Keratinocyte (primary cell): ENCODE data around the gene SLC17A5. TPM values are rescaled to one million over a fixed set of nuclear protein-coding genes. Genes with fewer than 3 reads are reported as not detected.

Experiments
- DNase-seq: peaks from one replicate; pipeline ENCODE4 v3.0.0-alpha.2; 2011; ENCODE audit warnings: low read depth, missing footprints, low spot score
- FAIRE-seq: peaks from 2 replicates; lab custom pipeline; 2011; peaks lifted over from hg19 to GRCh38; lab: Jason Lieb, UNC
- H2AFZ ChIP-seq: 2 replicates; pipeline ENCODE4 v1.6.0; 2012; ENCODE audit warnings: low read length, control low read depth, inconsistent platforms; ENCODE audit not compliant: control insufficient read depth
- H3K27ac ChIP-seq: 2 replicates; pipeline ENCODE4 v1.5.1; 2011; ENCODE audit warnings: low read length; ENCODE audit not compliant: control insufficient read depth, insufficient read depth
- H3K27me3 ChIP-seq: 3 replicates; pipeline ENCODE4 v1.6.0; 2011; ENCODE audit warnings: low read length; ENCODE audit not compliant: control insufficient read depth, insufficient read depth; ENCODE audit errors: extremely low read depth
- H3K36me3 ChIP-seq, 2 experiments: 2 replicates in 1 of 2; 3 replicates in 1 of 2; pipeline ENCODE4 v1.5.1; 2011; ENCODE audit warnings: low read length in 2 of 2, mild to moderate bottlenecking in 1 of 2; ENCODE audit not compliant: control insufficient read depth in 2 of 2, insufficient read depth in 2 of 2; ENCODE audit errors: extremely low read depth in 1 of 2
- H3K4me1 ChIP-seq: 3 replicates; pipeline ENCODE4 v1.5.1; 2011; ENCODE audit warnings: low read length; ENCODE audit not compliant: control insufficient read depth, insufficient read depth; ENCODE audit errors: extremely low read depth
- H3K4me2 ChIP-seq: 3 replicates; pipeline ENCODE4 v1.6.0; 2011; ENCODE audit warnings: low read depth, low read length; ENCODE audit not compliant: control insufficient read depth, insufficient read depth; ENCODE audit errors: extremely low read depth
- H3K4me3 ChIP-seq, 3 experiments: fragments of 200-600 bp in 1 of 3; sonication (generic) in 1 of 3; 2 replicates in 2 of 3; 3 replicates in 1 of 3; pipeline ENCODE4 v1.5.1; 2011 to 2016; ENCODE audit warnings: low read length in 3 of 3, mild to moderate bottlenecking in 3 of 3, control low read depth in 2 of 3, inconsistent platforms in 1 of 3, low read depth in 1 of 3, mixed read lengths in 1 of 3, mixed run types in 1 of 3, moderate library complexity in 1 of 3; ENCODE audit not compliant: control insufficient read depth in 2 of 3, insufficient read depth in 2 of 3; ENCODE audit errors: extremely low read depth in 1 of 3
- H3K79me2 ChIP-seq: 2 replicates; pipeline ENCODE4 v1.6.0; 2012; ENCODE audit warnings: low read length; ENCODE audit not compliant: control insufficient read depth, insufficient read depth
- H3K9ac ChIP-seq: 3 replicates; pipeline ENCODE4 v1.6.0; 2011; ENCODE audit warnings: low read length; ENCODE audit not compliant: control insufficient read depth, insufficient read depth; ENCODE audit errors: extremely low read depth
- H3K9me1 ChIP-seq: 3 replicates; pipeline ENCODE4 v1.6.0; 2011; ENCODE audit warnings: low read length; ENCODE audit not compliant: control insufficient read depth, insufficient read depth; ENCODE audit errors: extremely low read depth
- H3K9me3 ChIP-seq: 2 replicates; pipeline ENCODE4 v1.5.1; 2012; ENCODE audit warnings: low read depth, low read length; ENCODE audit not compliant: control insufficient read depth
- H4K20me1 ChIP-seq: 3 replicates; pipeline ENCODE4 v1.6.0; 2011; ENCODE audit warnings: low read length; ENCODE audit not compliant: control insufficient read depth, insufficient read depth; ENCODE audit errors: extremely low read depth
- EZH2 ChIP-seq: IDR thresholded peaks from one replicate; pipeline ENCODE4 v1.6.1; 2012; ENCODE audit warnings: inconsistent platforms, mild to moderate bottlenecking, low read length, moderate library complexity
- dilution Hi-C: fragments of 300-500 bp; cut with MboI; formaldehyde crosslinking; loops from one replicate; pipeline ENCODE4 v1.7.0; 2020; ENCODE audit warnings: low sequenced_read_pairs; ENCODE audit not compliant: extremely low pct_ligation_motif_present
- polyA plus RNA-seq, 5 experiments: library from polyadenylated mRNA; depleted of rRNA in 3 of 5; stranded (reverse) in 3 of 5; stranded (forward) in 1 of 5; unstranded in 1 of 5; fragments of >200 nt; gene quantifications; 1 replicate in 1 of 5; 2 replicates in 3 of 5; 3 replicates in 1 of 5; pipeline versions ENCODE4 v1.2.1 to v1.2.3, GENCODE V29; 2011 to 2012; ENCODE audit warnings: missing spikeins in 2 of 5, low read depth in 1 of 5, low replicate concordance in 1 of 5
- TF ChIP-seq, protein P1 (sequence below), 3 experiments: IDR thresholded peaks in 1 of 3; conservative IDR thresholded peaks in 1 of 3; optimal IDR thresholded peaks in 1 of 3; 2 replicates in 2 of 3; 3 replicates in 1 of 3; pipeline versions ENCODE3 to v1.5.1; 2011; ENCODE audit warnings: low read length in 3 of 3, mild to moderate bottlenecking in 3 of 3, moderate library complexity in 2 of 3, control low read depth in 1 of 3, inconsistent platforms in 1 of 3; ENCODE audit not compliant: insufficient read depth in 2 of 3; ENCODE audit errors: extremely low read depth in 1 of 3

SLC17A5 gene
- polyA plus RNA-seq, 1 donor (not counting 4 experiments of a cell fraction or from before 2014, with no cell fraction given): 8.7 TPM

DNA sequence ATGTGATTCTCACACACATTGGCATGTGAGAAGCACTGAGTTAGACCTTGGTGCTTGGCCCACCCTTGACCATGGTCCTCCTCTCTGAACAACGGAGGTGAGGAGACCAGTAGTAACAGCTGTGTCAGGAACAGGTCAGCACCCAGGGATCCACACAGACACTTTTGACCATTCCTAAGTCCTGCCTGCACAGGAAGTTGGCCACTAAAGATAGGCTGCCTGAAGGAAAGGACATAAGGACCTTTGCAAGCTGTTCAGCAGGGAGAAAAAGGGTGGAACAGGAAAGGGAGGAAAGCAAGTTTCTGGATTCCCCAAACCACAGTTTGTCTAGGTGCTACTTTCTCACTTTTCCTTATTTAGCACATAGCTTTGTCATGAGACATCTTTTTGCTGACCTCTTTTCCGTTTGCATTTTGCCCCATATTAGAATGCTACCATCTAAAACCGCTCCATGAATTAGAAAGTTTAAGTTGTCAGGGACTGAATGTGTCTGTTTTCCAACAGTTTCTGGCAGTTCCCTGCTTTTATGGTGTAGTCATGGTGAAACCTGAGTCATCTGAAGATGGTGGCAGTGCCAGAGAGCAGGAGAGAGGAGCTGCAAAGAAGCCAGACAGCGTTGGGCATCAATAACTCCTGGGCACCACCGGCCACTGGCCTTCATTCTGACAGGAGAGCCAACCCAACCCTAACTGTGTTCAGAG, 41.1 kb upstream of the SLC17A5 start:
- H4K20me1 ChIP-seq: no peaks in the 10 kb centered on the region
- no peaks in the 10 kb centered on the region for H3K36me3 ChIP-seq
- peak overlapping the region; percentile 73 to 89 (median 84) for H3K4me3 ChIP-seq
- peak overlapping the region; percentile 81 for H2AFZ ChIP-seq
- TF ChIP-seq EZH2: no peak
- TF ChIP-seq, protein P1, sequence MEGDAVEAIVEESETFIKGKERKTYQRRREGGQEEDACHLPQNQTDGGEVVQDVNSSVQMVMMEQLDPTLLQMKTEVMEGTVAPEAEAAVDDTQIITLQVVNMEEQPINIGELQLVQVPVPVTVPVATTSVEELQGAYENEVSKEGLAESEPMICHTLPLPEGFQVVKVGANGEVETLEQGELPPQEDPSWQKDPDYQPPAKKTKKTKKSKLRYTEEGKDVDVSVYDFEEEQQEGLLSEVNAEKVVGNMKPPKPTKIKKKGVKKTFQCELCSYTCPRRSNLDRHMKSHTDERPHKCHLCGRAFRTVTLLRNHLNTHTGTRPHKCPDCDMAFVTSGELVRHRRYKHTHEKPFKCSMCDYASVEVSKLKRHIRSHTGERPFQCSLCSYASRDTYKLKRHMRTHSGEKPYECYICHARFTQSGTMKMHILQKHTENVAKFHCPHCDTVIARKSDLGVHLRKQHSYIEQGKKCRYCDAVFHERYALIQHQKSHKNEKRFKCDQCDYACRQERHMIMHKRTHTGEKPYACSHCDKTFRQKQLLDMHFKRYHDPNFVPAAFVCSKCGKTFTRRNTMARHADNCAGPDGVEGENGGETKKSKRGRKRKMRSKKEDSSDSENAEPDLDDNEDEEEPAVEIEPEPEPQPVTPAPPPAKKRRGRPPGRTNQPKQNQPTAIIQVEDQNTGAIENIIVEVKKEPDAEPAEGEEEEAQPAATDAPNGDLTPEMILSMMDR (optimal IDR thresholded peaks at IDR 0.05 in 1 of 3, IDR thresholded peaks at IDR 0.05 in 1 of 3, conservative IDR thresholded peaks at IDR 0.05 in 1 of 3; ENCODE audit: extremely low read depth in 1 of 3, insufficient read depth in 2 of 3, low read length in 3 of 3): no peak
- peaks cover 15% of the 10 kb centered on the region for H3K79me2 ChIP-seq
- dilution Hi-C loops: no loop called here
- FAIRE-seq: peak; percentile 79
- peaks cover 35% of the 10 kb centered on the region for H3K4me1 ChIP-seq
- H3K9me1 ChIP-seq: no peaks in the 10 kb centered on the region
- H3K27ac ChIP-seq: peak overlapping the region; percentile 97
- no peaks in the 10 kb centered on the region for H3K9me3 ChIP-seq
- H3K27me3 ChIP-seq: no peaks in the 10 kb centered on the region
- peak overlapping the region; percentile 98 for H3K4me2 ChIP-seq
- no peak for DNase-seq
- peak overlapping the region; percentile 93 for H3K9ac ChIP-seq

DNA sequence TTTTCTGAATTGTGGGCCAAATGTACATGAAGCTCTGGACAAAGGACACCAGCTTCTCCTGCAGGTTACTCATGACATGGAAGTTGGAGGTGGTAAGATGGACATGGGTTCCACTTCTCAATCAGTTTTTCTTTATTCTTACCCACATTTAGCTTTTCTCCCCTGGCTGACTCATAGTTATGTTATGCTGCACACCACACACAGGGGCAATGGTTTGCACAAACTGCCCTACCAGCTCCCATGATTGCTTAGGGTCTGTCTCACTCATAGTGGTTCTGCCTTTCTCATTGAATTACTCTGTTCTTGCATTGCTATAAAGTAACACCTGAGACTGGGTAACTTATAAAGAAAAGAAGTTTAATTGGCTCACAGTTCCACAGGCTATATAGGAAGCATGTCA, 37.7 kb upstream of the SLC17A5 start:
- Histone ChIP-seq H3K4me3 (no peak overlapping the region), H3K36me3 (no peaks in the 10 kb centered on the region), H3K4me1 (peaks cover 21% of the 10 kb centered on the region), H3K9ac (no peak overlapping the region), H3K27me3 (no peaks in the 10 kb centered on the region), H3K4me2 (no peak overlapping the region), H3K9me1 (no peaks in the 10 kb centered on the region), H2AFZ (no peak overlapping the region), H4K20me1 (no peaks in the 10 kb centered on the region), H3K9me3 (no peaks in the 10 kb centered on the region), H3K27ac (no peak overlapping the region), H3K79me2 (peaks cover 1% of the 10 kb centered on the region)
- DNase-seq (no peak), FAIRE-seq (peak; percentile 55)
- TF ChIP-seq, protein P1 (optimal IDR thresholded peaks at IDR 0.05 in 1 of 3, IDR thresholded peaks at IDR 0.05 in 1 of 3, conservative IDR thresholded peaks at IDR 0.05 in 1 of 3; ENCODE audit: extremely low read depth in 1 of 3, insufficient read depth in 2 of 3, low read length in 3 of 3): no peak
- TF ChIP-seq EZH2: no peak
- dilution Hi-C loops: no loop called here
